ENCODE data around the gene CHST11. TPM values are rescaled to one million over a fixed set of nuclear protein-coding genes. Genes with fewer than 3 reads are reported as not detected.
A peak's percentile ranks its signal among the peaks of the same experiment; 100 is the strongest.

The CHST11 gene
- total and polyA plus RNA-seq, 10 of the 15 experiments (the other 5 are each of a cell fraction or from before 2014, with no cell fraction given): 1.9 to 38.1 (median 17.2) TPM

DNA sequence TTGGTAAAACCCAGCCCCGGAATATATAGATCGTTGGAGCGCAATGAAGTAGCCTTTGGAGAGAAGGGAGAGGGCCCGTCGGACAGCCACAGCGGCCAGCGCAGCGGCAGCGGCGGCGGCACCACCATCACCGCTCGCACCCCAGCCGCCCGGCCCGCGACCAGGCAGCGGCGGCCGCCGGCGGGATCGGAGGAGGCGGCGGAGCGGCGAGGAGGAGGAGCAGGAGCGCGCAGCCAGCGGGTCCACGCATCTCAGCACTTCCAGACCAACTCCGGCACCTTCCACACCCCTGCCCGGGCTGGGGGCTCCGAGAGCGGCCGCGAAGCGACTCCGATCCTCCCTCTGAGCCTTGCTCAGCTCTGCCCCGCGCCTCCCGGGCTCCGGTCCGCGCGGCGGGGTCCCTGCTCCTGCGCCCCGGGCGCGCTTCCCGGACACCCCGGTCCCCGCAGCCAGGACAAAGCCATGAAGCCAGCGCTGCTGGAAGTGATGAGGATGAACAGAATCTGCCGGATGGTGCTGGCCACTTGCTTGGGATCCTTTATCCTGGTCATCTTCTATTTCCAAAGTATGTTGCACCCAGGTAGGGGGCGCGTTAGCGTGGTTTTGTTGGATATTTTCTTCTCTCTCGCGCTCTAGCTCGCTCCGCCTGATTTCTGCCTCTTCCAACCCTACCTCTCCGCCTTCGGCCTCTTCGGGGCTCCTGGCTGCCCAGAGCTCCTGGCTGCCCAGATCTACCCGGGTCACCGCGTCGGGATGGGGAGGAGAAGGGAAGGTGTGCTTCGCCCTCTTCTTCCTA, 400 bp downstream of the CHST11 start (continued):
- TF ChIP-seq, protein P1, sequence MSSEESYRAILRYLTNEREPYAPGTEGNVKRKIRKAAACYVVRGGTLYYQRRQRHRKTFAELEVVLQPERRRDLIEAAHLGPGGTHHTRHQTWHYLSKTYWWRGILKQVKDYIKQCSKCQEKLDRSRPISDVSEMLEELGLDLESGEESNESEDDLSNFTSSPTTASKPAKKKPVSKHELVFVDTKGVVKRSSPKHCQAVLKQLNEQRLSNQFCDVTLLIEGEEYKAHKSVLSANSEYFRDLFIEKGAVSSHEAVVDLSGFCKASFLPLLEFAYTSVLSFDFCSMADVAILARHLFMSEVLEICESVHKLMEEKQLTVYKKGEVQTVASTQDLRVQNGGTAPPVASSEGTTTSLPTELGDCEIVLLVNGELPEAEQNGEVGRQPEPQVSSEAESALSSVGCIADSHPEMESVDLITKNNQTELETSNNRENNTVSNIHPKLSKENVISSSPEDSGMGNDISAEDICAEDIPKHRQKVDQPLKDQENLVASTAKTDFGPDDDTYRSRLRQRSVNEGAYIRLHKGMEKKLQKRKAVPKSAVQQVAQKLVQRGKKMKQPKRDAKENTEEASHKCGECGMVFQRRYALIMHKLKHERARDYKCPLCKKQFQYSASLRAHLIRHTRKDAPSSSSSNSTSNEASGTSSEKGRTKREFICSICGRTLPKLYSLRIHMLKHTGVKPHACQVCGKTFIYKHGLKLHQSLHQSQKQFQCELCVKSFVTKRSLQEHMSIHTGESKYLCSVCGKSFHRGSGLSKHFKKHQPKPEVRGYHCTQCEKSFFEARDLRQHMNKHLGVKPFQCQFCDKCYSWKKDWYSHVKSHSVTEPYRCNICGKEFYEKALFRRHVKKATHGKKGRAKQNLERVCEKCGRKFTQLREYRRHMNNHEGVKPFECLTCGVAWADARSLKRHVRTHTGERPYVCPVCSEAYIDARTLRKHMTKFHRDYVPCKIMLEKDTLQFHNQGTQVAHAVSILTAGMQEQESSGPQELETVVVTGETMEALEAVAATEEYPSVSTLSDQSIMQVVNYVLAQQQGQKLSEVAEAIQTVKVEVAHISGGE (CRISPR knock-in tag; IDR thresholded peaks at IDR 0.05): no peak
- TF ChIP-seq CBX3 (IDR thresholded peaks at IDR 0.05; ENCODE audit: borderline replicate concordance, low read depth) (no peak), WRNIP1 (IDR thresholded peaks at IDR 0.05; ENCODE audit: borderline replicate concordance, low read depth, low read length) (no peak), NKRF (conservative IDR thresholded peaks at IDR 0.05) (peak; percentile 70), EED (IDR thresholded peaks at IDR 0.05; ENCODE audit: low read depth) (peak; percentile 71; the same call in 1 of the 2 replicates), SMAD1 (IDR thresholded peaks at IDR 0.05; ENCODE audit: low read depth, partially characterized antibody) (no peak), SKIL (IDR thresholded peaks at IDR 0.05; ENCODE audit: low read depth, poor library complexity, severe bottlenecking) (peak; percentile 50), IKZF2 (IDR thresholded peaks at IDR 0.05) (peak; percentile 74 to 85), HCFC1 (IDR thresholded peaks at IDR 0.05; ENCODE audit: low read length) (no peak), ZZZ3 (IDR thresholded peaks at IDR 0.05; ENCODE audit: control insufficient read depth, insufficient read length, low read depth) (no peak), JUNB (IDR thresholded peaks at IDR 0.05) (no peak), E2F8 (IDR thresholded peaks at IDR 0.05; ENCODE audit: low read depth, partially characterized antibody) (no peak), ETV6 (conservative IDR thresholded peaks at IDR 0.05 in 1 of 2, IDR thresholded peaks at IDR 0.05 in 1 of 2; ENCODE audit: borderline replicate concordance in 1 of 2, low read depth in 1 of 2) (0 out of 4 replicates have a peak, but pooled peaks of 1 of the 2 experiments have one; percentile 40), SPI1 (IDR thresholded peaks at IDR 0.05; ENCODE audit: borderline replicate concordance, insufficient read depth, low read depth, low read length) (no peak), PML (IDR thresholded peaks at IDR 0.05; ENCODE audit: low read length) (peak; percentile 70; the same call in 1 of the 2 replicates), RAD51 (IDR thresholded peaks at IDR 0.05) (no peak), SMC3 (IDR thresholded peaks at IDR 0.05; ENCODE audit: borderline replicate concordance, low read length) (peak; percentile 38; the same call in 1 of the 2 replicates)
